Upper lobe of left lung (tissue), 6 donors: ENCODE data around the gene SDE2. TPM values are rescaled to one million over a fixed set of nuclear protein-coding genes. Genes with fewer than 3 reads are reported as not detected.

ENCODE experiments used
- ATAC-seq, 2 donors: fragments of 200-7000 bp; cut with Tn5 transposase; one replicate each; pipeline ENCODE4 v1.9.1; 2022; ENCODE audit warnings: mild to moderate bottlenecking in 2 of 2, moderate library complexity in 2 of 2; ENCODE audit not compliant: low FRiP score in 2 of 2
- DNase-seq, 2 donors: peaks; one replicate each; pipeline ENCODE4 v3.0.0-alpha.2; 2019 to 2020
- H3K27ac ChIP-seq, 4 donors: fragments of 200-600 bp; sonication (generic); one replicate each; pipeline ENCODE4 v1.5.1; 2016 to 2019
- H3K27me3 ChIP-seq, 4 donors: fragments of 200-600 bp; sonication (generic); one replicate each; pipeline ENCODE4 v1.5.1; 2017 to 2019
- H3K36me3 ChIP-seq, 4 donors: fragments of 200-600 bp; sonication (generic); one replicate each; pipeline ENCODE4 v1.5.1; 2016 to 2019
- H3K4me1 ChIP-seq, 4 donors: fragments of 200-600 bp; sonication (generic); one replicate each; pipeline ENCODE4 v1.5.1; 2018 to 2019
- H3K4me3 ChIP-seq, 4 donors: fragments of 200-600 bp; sonication (generic); one replicate each; pipeline ENCODE4 v1.5.1; 2017 to 2019; ENCODE audit warnings: mild to moderate bottlenecking in 2 of 4, moderate library complexity in 1 of 4
- H3K9me3 ChIP-seq, 4 donors: fragments of 200-600 bp; sonication (generic); one replicate each; pipeline ENCODE4 v1.5.1; 2018 to 2019
- EP300 ChIP-seq, 4 donors: sonication (generic); formaldehyde crosslinking; IDR thresholded peaks; one replicate each; pipeline ENCODE4 v1.5.1; 2017; ENCODE audit warnings: antibody characterized with exemption in 4 of 4, control low read depth in 2 of 4
- POLR2A ChIP-seq, 4 donors: fragments of 450-650 bp; IDR thresholded peaks; one replicate each; pipeline ENCODE4 v1.5.1; 2016 to 2017; ENCODE audit warnings: antibody characterized with exemption in 4 of 4, mild to moderate bottlenecking in 2 of 4
- POLR2AphosphoS5 ChIP-seq, 2 donors: sonication (generic); formaldehyde crosslinking; IDR thresholded peaks; one replicate each; pipeline ENCODE4 v1.5.1; 2017; ENCODE audit warnings: antibody characterized with exemption in 2 of 2
- WGBS, 2 donors: methylation state at CpG; one replicate each; pipeline ENCODE4 v1.1.5; 2017 to 2018; 5-methylcytosine and 5-hydroxymethylcytosine counted together
- total RNA-seq, 6 donors: library from RNA; depleted of rRNA in 4 of 6; stranded (reverse); fragments of >200 nt in 4 of 6; gene quantifications; one replicate each; pipeline versions ENCODE4 v1.1.0 to v1.2.1, GENCODE V29; 2016 to 2021
- TF ChIP-seq, protein P1 (sequence below), 6 experiments: fragments of 450-650 bp in 4 of 6; fragments of 200-600 bp in 2 of 6; sonication (generic) in 2 of 6; IDR thresholded peaks; one replicate each; pipeline ENCODE4 v1.5.1; 2016 to 2019; ENCODE audit warnings: antibody characterized with exemption in 6 of 6
- donor health status: DM: no; HTN: no; CAD: no; lungs with moderate emphysema.
- donor health status: DM: no; HTN: yes; CAD: no; lungs with severe emphysema.

The SDE2 gene
- total RNA-seq, 6 donors from 2014 or later: 12.1 to 27.8 (median 18.3) TPM

- no peak for TF ChIP-seq POLR2A (IDR thresholded peaks at IDR 0.05)
- TF ChIP-seq POLR2AphosphoS5 (IDR thresholded peaks at IDR 0.05): no peak
- TF ChIP-seq, protein P1, sequence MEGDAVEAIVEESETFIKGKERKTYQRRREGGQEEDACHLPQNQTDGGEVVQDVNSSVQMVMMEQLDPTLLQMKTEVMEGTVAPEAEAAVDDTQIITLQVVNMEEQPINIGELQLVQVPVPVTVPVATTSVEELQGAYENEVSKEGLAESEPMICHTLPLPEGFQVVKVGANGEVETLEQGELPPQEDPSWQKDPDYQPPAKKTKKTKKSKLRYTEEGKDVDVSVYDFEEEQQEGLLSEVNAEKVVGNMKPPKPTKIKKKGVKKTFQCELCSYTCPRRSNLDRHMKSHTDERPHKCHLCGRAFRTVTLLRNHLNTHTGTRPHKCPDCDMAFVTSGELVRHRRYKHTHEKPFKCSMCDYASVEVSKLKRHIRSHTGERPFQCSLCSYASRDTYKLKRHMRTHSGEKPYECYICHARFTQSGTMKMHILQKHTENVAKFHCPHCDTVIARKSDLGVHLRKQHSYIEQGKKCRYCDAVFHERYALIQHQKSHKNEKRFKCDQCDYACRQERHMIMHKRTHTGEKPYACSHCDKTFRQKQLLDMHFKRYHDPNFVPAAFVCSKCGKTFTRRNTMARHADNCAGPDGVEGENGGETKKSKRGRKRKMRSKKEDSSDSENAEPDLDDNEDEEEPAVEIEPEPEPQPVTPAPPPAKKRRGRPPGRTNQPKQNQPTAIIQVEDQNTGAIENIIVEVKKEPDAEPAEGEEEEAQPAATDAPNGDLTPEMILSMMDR (IDR thresholded peaks at IDR 0.05): peak; percentile 37 to 60 (median 52)
- TF ChIP-seq EP300 (IDR thresholded peaks at IDR 0.05): no peak
- Histone ChIP-seq H3K36me3 (no peaks in the 10 kb centered on the region), H3K27ac (no peak overlapping the region), H3K4me3 (no peak overlapping the region), H3K4me1 (peaks cover 0 to 6% (median 0%) of the 10 kb centered on the region in 4 donors), H3K9me3 (no peaks in the 10 kb centered on the region), H3K27me3 (no peaks in the 10 kb centered on the region)
- peak; percentile 51 to 64 for ATAC-seq
- DNase-seq: peak; percentile 58 to 91
- 36 to 58% methylated on average over 13 to 21 of the region's 21 CpGs for WGBS, 2 donors
Observed at GRCh38 chr1:225962440-225962975, 36.6 kb downstream of the SDE2 start.

DNA sequence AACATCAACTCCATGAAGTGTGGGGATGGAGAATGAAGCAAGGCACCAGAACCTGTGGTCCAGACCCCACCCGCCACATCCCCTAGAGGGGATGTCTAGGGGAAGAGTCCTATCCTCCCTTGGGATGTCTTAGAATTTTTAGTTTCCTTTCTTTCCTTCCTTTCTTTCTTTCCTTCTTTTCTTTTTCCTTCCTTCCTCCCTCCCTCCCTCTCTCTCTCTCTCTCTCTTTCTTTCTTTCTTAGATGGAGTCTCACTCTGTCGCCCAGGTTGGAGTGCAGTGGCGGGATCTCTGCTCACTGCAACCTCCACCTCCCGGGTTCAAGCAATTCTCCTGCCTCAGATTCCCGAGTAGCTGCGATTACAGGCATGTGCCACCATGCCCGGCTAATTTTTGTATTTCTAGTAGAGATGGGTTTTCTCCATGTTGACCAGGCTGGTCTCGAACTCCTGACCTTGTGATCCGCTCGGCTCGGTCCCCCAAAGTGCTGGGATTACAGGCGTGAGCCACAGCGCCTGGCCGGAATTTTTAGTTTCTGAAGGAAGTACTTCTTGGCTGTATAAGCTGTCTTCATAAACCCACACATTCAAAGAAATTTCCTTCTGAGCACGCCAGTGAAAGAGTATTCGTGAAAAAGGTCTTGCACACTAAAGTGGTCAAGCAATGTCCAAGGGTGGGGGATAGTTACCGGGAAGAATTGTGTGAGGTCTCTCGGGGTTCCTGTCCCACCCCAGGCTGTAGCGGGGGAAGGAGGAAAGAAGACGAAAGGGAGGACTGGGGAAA, 37.3 kb downstream of the SDE2 start:
- H3K27me3 ChIP-seq: no peaks in the 10 kb centered on the region
- WGBS, 2 donors: 71 to 72% methylated on average over 18 to 20 of the region's 20 CpGs
- H3K27ac ChIP-seq: no peak overlapping the region
- ATAC-seq (no peak), DNase-seq (no peak)
- H3K36me3 ChIP-seq: no peaks in the 10 kb centered on the region
- TF ChIP-seq POLR2A (IDR thresholded peaks at IDR 0.05): no peak
- TF ChIP-seq POLR2AphosphoS5 (IDR thresholded peaks at IDR 0.05): no peak
- TF ChIP-seq, protein P1 (IDR thresholded peaks at IDR 0.05): no peak
- no peak for TF ChIP-seq EP300 (IDR thresholded peaks at IDR 0.05)
- H3K9me3 ChIP-seq: no peaks in the 10 kb centered on the region
- H3K4me1 ChIP-seq: peaks cover 0 to 6% (median 0%) of the 10 kb centered on the region in 4 donors
- no peak overlapping the region for H3K4me3 ChIP-seq

DNA sequence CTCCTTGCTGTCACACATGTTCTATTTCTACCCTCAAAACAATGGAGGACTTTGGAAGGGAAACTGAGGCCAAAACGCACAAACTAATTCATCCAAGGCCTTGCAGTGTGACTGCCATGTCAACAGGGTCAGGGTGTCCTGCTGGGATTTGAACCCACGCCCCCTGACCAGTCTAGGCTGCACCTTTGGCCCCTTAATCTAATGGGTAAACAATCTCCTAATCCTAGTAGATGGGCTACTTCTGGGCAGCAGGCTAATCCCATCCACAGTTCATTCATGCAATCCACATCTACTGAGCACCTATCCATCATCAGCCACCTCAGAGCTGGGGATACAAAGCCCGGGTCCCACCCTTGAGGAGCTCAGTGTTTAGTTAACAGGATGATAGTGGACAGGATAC, 41.1 kb downstream of the SDE2 start:
- DNase-seq: no peak
- no peak for ATAC-seq
- peaks cover 0 to 6% (median 0%) of the 10 kb centered on the region in 4 donors for H3K4me1 ChIP-seq
- H3K4me3 ChIP-seq: no peak overlapping the region
- 71 to 81% methylated on average over 3 of the region's 3 CpGs for WGBS, 2 donors
- H3K27me3 ChIP-seq: no peaks in the 10 kb centered on the region
- no peaks in the 10 kb centered on the region for H3K36me3 ChIP-seq
- no peak overlapping the region for H3K27ac ChIP-seq
- H3K9me3 ChIP-seq: no peaks in the 10 kb centered on the region
- no peak for TF ChIP-seq POLR2A (IDR thresholded peaks at IDR 0.05)
- TF ChIP-seq, protein P1 (IDR thresholded peaks at IDR 0.05): no peak

DNA sequence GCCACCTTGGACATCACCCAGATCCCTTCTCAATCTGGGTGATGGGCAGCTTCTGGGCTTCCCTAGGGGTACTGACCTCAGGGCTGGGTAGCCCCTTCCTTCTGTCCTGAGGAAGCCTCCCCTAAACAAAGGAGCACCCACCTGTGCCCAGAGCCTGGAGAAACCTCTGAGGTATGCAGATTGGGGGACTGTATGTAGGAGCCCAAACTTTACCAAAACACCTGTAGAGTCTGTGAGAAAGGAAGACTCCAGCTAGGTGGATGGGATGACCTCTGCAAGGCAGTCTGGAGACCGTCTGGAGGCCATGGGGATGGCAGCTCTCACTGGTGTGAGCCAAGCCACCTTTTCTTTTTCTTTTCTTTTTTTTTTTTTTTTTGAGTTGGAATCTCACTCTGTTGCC, 44.4 kb downstream of the SDE2 start:
- WGBS, 2 donors: 93 to 100% methylated on average over 1 of the region's 1 CpG

More for the DNA sequence above, 44.4 kb downstream of the SDE2 start:
- no peak for DNase-seq
- ATAC-seq: no peak
- H3K4me3 ChIP-seq: no peak overlapping the region
- H3K27ac ChIP-seq: no peak overlapping the region
- no peaks in the 10 kb centered on the region for H3K27me3 ChIP-seq
- no peaks in the 10 kb centered on the region for H3K36me3 ChIP-seq
- TF ChIP-seq POLR2A (IDR thresholded peaks at IDR 0.05) (no peak), POLR2AphosphoS5 (IDR thresholded peaks at IDR 0.05) (no peak), EP300 (IDR thresholded peaks at IDR 0.05) (no peak)
- TF ChIP-seq, protein P1 (IDR thresholded peaks at IDR 0.05): no peak
- peaks cover 0 to 5% (median 0%) of the 10 kb centered on the region in 4 donors for H3K4me1 ChIP-seq
- H3K9me3 ChIP-seq: no peaks in the 10 kb centered on the region
